Astrocyte of the cerebellum (primary cell): ENCODE data around the gene CCDC149.

Experiments used
- DNase-seq: peaks from one replicate; pipeline ENCODE4 v3.0.0-alpha.2; 2011; ENCODE audit warnings: low read depth
- H3K4me3 ChIP-seq: 2 replicates; pipeline ENCODE4 v1.5.1; 2011; ENCODE audit warnings: mild to moderate bottlenecking, low read depth, low read length, moderate library complexity
- in situ Hi-C: cut with HindIII; loops from 2 replicates; pipeline ENCODE4 v1.10.0; 2017; ENCODE audit warnings: low sequenced_read_pairs
- TF ChIP-seq, protein P1 (sequence below): IDR thresholded peaks from 2 replicates; pipeline ENCODE4 v1.5.1; 2012; ENCODE audit warnings: low read length, low read depth, moderate library complexity, mild to moderate bottlenecking; ENCODE audit errors: missing control alignments

CCDC149 gene

DNA sequence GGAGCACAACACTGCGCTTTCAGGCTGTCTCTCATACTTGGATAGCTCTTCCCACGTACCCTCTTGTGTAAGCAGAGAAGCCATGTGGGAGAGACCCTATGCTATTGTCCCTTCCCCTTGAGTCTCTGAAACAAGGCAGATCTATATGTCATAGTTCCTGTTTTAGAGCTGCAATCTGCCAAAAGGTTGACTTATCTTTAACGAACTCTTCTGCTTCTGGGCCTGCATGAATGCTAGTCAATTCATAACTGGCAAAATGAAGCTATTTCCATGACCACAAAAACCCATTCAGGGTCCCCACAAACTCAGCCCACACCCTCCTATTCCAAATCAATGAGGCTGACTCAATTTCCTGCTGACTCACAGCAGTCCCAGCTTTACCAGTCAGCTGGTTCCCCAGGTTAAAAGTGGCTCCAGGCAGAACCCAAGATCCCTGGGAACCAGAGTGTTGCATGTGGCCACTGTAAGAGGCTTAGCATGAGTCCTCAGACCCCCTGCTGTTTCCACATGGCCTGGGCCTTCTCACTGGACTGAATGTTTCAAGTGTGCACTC, 142.7 kb downstream of the CCDC149 start:
- in situ Hi-C loops: loop anchor here (5.0 kb wide), 1 partner anchor 72 kb away; no protein-coding TSS in a partner anchor
- TF ChIP-seq, protein P1, sequence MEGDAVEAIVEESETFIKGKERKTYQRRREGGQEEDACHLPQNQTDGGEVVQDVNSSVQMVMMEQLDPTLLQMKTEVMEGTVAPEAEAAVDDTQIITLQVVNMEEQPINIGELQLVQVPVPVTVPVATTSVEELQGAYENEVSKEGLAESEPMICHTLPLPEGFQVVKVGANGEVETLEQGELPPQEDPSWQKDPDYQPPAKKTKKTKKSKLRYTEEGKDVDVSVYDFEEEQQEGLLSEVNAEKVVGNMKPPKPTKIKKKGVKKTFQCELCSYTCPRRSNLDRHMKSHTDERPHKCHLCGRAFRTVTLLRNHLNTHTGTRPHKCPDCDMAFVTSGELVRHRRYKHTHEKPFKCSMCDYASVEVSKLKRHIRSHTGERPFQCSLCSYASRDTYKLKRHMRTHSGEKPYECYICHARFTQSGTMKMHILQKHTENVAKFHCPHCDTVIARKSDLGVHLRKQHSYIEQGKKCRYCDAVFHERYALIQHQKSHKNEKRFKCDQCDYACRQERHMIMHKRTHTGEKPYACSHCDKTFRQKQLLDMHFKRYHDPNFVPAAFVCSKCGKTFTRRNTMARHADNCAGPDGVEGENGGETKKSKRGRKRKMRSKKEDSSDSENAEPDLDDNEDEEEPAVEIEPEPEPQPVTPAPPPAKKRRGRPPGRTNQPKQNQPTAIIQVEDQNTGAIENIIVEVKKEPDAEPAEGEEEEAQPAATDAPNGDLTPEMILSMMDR: no peak
- H3K4me3 ChIP-seq: no peak overlapping the region
- DNase-seq: peak; percentile 86

DNA sequence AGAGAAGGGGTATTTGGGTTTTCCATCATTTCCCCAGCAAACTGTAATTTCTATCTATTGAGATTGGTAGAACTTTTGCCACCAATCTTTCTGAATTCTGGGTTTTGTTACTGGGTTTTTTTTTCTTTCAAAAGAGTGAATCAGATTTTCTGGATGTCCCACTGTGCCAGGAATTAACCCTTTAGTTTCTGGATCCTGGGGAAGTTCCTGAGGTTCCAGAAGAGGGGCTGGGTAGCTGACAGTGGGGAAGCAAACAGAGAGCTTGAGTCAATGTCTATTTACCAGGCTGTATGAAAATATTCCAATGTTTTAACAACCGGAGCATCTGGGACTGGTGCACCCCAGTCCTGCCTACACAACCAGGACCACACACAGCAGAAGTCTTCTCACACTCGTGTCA, 143.3 kb downstream of the CCDC149 start:
- TF ChIP-seq, protein P1: no peak
- DNase-seq: no peak
- H3K4me3 ChIP-seq: no peak overlapping the region
- in situ Hi-C loops: no loop called here

DNA sequence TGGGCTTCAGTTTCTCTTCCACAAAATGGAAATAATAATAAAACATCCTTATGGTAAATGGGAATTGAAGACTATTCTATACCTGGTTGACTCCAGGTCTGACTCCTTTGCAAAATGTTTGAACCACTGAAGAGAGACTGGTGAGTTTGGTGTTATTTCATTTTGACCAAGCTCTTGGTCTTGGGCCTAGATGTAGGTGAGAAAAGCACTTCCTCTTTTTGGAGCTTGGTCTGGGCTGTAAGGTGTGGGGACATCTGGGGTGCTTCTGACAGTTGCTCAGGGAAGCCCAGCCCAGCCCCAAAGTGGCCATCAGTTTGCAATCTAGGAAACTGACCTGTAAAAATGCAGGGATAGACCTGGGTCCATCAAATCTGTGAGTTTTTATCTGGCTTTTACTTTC, 144.2 kb downstream of the CCDC149 start:
- DNase-seq: no peak
- in situ Hi-C loops: no loop called here
- no peak overlapping the region for H3K4me3 ChIP-seq
- TF ChIP-seq, protein P1: no peak

DNA sequence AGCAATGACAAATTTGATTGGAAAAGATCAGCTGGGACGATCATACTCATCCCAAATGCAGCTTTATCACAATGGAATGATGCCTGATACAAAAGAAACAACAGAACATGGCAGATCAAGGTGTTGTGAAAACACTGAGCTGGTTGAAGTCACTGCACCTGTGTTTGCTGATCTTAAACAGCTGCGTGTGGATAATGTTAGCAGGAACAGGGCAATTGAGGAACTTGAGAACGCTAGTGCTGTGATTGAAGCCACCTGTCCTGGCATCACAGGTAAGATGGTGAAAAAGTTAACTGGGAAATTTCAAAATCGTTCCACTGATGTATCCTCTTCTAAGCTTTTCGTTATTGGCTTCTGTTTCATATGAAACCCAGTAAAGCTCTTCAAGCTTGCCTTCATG, 144.8 kb downstream of the CCDC149 start:
- in situ Hi-C loops: no loop called here
- no peak overlapping the region for H3K4me3 ChIP-seq
- DNase-seq: no peak
- TF ChIP-seq, protein P1: no peak

DNA sequence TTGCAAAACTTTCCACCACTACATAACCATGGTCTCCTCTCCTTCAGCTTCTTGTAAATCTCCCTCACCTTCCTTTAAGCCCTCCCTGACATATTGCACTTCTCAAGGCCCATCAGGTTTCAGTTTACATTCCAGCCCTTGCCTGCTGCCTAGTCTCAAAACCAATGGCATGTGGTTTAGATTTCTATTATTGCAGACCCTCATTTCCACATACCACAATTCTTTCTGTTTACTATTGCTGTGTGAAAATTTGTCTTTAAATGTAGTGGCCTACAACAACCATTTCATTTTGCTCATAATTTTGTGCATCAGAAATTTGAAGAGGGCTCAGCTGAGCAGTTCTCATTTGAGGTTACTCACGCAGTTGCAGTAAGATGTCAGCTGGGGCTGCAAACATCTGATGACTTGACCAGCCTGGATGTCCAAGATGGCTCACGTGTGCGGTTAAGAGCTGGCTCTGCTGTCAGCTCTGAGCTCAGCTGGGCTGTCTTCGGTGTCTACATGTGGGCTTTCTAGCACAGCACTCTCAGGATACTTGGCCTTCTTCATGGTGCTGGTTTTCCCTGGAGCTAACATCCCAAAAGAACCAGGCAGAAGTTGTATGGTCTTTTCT, 147.4 kb downstream of the CCDC149 start:
- TF ChIP-seq, protein P1: no peak
- DNase-seq: no peak
- in situ Hi-C loops: no loop called here

DNA sequence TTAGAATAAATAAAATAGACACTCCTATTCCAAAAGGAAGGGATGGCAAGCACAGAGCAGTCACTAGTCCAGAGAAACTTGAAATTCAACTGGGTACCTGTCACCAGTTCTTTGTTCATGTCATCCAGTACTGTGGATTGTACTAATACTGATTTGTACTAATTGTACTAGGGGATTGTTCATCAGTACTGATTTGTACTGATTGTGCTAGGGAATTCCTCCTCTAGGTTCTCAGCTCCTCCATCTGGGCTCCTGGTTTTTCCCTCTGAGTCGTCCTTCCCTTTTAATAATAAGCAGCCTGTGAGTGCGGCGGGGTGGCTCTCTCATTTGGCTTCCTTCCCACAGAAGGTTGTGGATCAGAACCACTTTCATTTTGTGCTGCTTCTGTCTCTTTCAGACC, 148.5 kb downstream of the CCDC149 start:
- H3K4me3 ChIP-seq: no peak overlapping the region
- no peak for DNase-seq
- in situ Hi-C loops: no loop called here
- TF ChIP-seq, protein P1: no peak

More for the DNA sequence above, 147.4 kb downstream of the CCDC149 start:
- no peak overlapping the region for H3K4me3 ChIP-seq
